Airway epithelial cell (primary cell): ENCODE data around the gene SVOPL. TPM values are rescaled to one million over a fixed set of nuclear protein-coding genes. Genes with fewer than 3 reads are reported as not detected.

Experiments
- total RNA-seq: library from RNA; depleted of rRNA; stranded (reverse); fragments of >200 nt; gene quantifications from 2 replicates; pipeline ENCODE4 v1.2.3, GENCODE V29; 2015

SVOPL gene
- total RNA-seq = 0.14 TPM in 1 of 2 replicates, not detected in the other

GRCh38 chr7:138700857-138701536, at the start of gene SVOPL:
Gene SVOPL (minus strand): TSS chr7:138701362. CDS start chr7:138679045, 22,317 bp downstream.

Other genes with a start within 250 kb of the SVOPL start
- gene TRIM24, start 241.1 kb downstream of the SVOPL start, total RNA-seq = 14.2 and 15.1 TPM in 2 replicates
- gene TMEM213, start 96.6 kb upstream of the SVOPL start, total RNA-seq = not detected in 2 replicates
- 0.21 and 0.23 TPM in 2 replicates for gene ATP6V0A4, start 96.8 kb upstream of the SVOPL start, total RNA-seq